Trophoblast cell (in vitro differentiated cells and primary cell): Measurements from ENCODE around the gene MGMT.
A peak's percentile ranks its signal among the peaks of the same experiment; 100 is the strongest.

Experiments
- DNase-seq, 2 donors: peaks; one replicate each; pipeline ENCODE4 v3.0.0-alpha.2; 2016
- H2AFZ ChIP-seq: 2 replicates; pipeline ENCODE4 v1.6.1; 2013; ENCODE audit warnings: low read length, moderate library complexity, mild to moderate bottlenecking; ENCODE audit not compliant: insufficient read depth, poor library complexity
- H2AK5ac ChIP-seq: 2 replicates; pipeline ENCODE4 v1.6.1; 2013; ENCODE audit warnings: mild to moderate bottlenecking, low read length
- H2BK120ac ChIP-seq: 2 replicates; pipeline ENCODE4 v1.6.1; 2013; ENCODE audit warnings: low read length, mild to moderate bottlenecking, moderate library complexity; ENCODE audit not compliant: insufficient read depth, poor library complexity
- H2BK12ac ChIP-seq: 2 replicates; pipeline ENCODE4 v1.6.1; 2013; ENCODE audit warnings: mild to moderate bottlenecking, low read length, moderate library complexity
- H2BK5ac ChIP-seq: 2 replicates; pipeline ENCODE4 v1.6.1; 2013; ENCODE audit warnings: low read length, low read depth, moderate library complexity, mild to moderate bottlenecking; ENCODE audit not compliant: poor library complexity
- H3K14ac ChIP-seq: 2 replicates; pipeline ENCODE4 v1.6.1; 2013; ENCODE audit warnings: mild to moderate bottlenecking, low read length
- H3K18ac ChIP-seq: 2 replicates; pipeline ENCODE4 v1.6.1; 2013; ENCODE audit warnings: mild to moderate bottlenecking, low read length
- H3K23ac ChIP-seq: 2 replicates; pipeline ENCODE4 v1.6.1; 2013; ENCODE audit warnings: low read length
- H3K27ac ChIP-seq: 2 replicates; pipeline ENCODE4 v1.5.1; 2013; ENCODE audit warnings: low read depth, mild to moderate bottlenecking, inconsistent platforms, low read length, moderate library complexity
- H3K27me3 ChIP-seq: 2 replicates; pipeline ENCODE4 v1.6.1; 2013; ENCODE audit warnings: inconsistent platforms, mild to moderate bottlenecking, low read length, moderate library complexity; ENCODE audit not compliant: insufficient read depth
- H3K36me3 ChIP-seq, 2 experiments: 1 replicate in 1 of 2; 2 replicates in 1 of 2; pipeline ENCODE4 v1.6.1; 2013; ENCODE audit warnings: low read length in 2 of 2, mild to moderate bottlenecking in 2 of 2, moderate library complexity in 1 of 2; ENCODE audit not compliant: insufficient read depth in 2 of 2, control insufficient read depth in 1 of 2
- H3K4ac ChIP-seq: 2 replicates; pipeline ENCODE4 v1.6.1; 2013; ENCODE audit warnings: low read depth, mild to moderate bottlenecking, low read length, moderate library complexity
- H3K4me1 ChIP-seq, 2 experiments: 1 replicate in 1 of 2; 2 replicates in 1 of 2; pipeline ENCODE4 v1.6.1; 2013; ENCODE audit warnings: low read length in 2 of 2, mild to moderate bottlenecking in 2 of 2, moderate library complexity in 1 of 2; ENCODE audit not compliant: insufficient read depth in 2 of 2, control insufficient read depth in 1 of 2
- H3K4me2 ChIP-seq: 2 replicates; pipeline ENCODE4 v1.6.1; 2013; ENCODE audit warnings: inconsistent platforms, mild to moderate bottlenecking, low read length, moderate library complexity
- H3K4me3 ChIP-seq: 2 replicates; pipeline ENCODE4 v1.5.1; 2013; ENCODE audit warnings: mild to moderate bottlenecking, low read depth, low read length, inconsistent platforms
- H3K79me1 ChIP-seq: one replicate; pipeline ENCODE4 v1.6.1; 2013; ENCODE audit warnings: low read length
- H3K79me2 ChIP-seq: 2 replicates; pipeline ENCODE4 v1.6.1; 2013; ENCODE audit warnings: low read length, mild to moderate bottlenecking; ENCODE audit not compliant: control insufficient read depth, insufficient read depth, poor library complexity
- H3K9ac ChIP-seq: 2 replicates; pipeline ENCODE4 v1.6.1; 2013; ENCODE audit warnings: mild to moderate bottlenecking, low read length
- H3K9me3 ChIP-seq: 2 replicates; pipeline ENCODE4 v1.6.1; 2013; ENCODE audit warnings: low read depth, mild to moderate bottlenecking, control low read depth, inconsistent platforms, low read length; ENCODE audit not compliant: insufficient read depth
- H4K12ac ChIP-seq: 2 replicates; pipeline ENCODE4 v1.6.1; 2013; ENCODE audit warnings: low read depth, mild to moderate bottlenecking, low read length, moderate library complexity
- H4K8ac ChIP-seq: 2 replicates; pipeline ENCODE4 v1.6.1; 2013; ENCODE audit warnings: low read depth, mild to moderate bottlenecking, low read length, moderate library complexity
- H4K91ac ChIP-seq: one replicate; pipeline ENCODE4 v1.6.1; 2013; ENCODE audit warnings: low read depth, mild to moderate bottlenecking, low read length, moderate library complexity
- WGBS: extraction: QIAGEN DNeasy Blood & Tissue Kit; methylation state at CpG from one replicate; pipeline ENCODE4 v1.1.7; 2013; ENCODE audit warnings: missing lambda C conversion rate; ENCODE audit not compliant: insufficient read length, insufficient coverage; ENCODE audit errors: extremely low coverage; 5-methylcytosine and 5-hydroxymethylcytosine counted together

Gene MGMT

GRCh38 chr10:129704225-129704624 lies 237.2 kb downstream of the MGMT start:
- H3K36me3 ChIP-seq: no peaks in the 10 kb centered on the region
- H3K9me3 ChIP-seq: peaks cover 2% of the 10 kb centered on the region
- no peaks in the 10 kb centered on the region for H3K79me2 ChIP-seq
- H2BK12ac ChIP-seq: no peak overlapping the region
- no peak overlapping the region for H3K18ac ChIP-seq
- H4K12ac ChIP-seq: no peak overlapping the region
- H2BK5ac ChIP-seq: no peak overlapping the region
- H3K14ac ChIP-seq: no peak overlapping the region
- H3K4me3 ChIP-seq: no peak overlapping the region
- H3K23ac ChIP-seq: no peak overlapping the region
- H3K4me2 ChIP-seq: no peak overlapping the region
- WGBS: no CpG with 5 or more reads among the region's 16 CpGs
- H4K8ac ChIP-seq: no peak overlapping the region
- H3K79me1 ChIP-seq: no peaks in the 10 kb centered on the region
- H3K27ac ChIP-seq: no peak overlapping the region
- no peaks in the 10 kb centered on the region for H3K27me3 ChIP-seq
- no peak overlapping the region for H2AK5ac ChIP-seq
- no peak overlapping the region for H2BK120ac ChIP-seq
- H3K4ac ChIP-seq: no peak overlapping the region
- no peak for DNase-seq
- no peak overlapping the region for H4K91ac ChIP-seq
- no peak overlapping the region for H2AFZ ChIP-seq
- H3K9ac ChIP-seq: no peak overlapping the region
- H3K4me1 ChIP-seq: no peaks in the 10 kb centered on the region

GRCh38 chr10:129704786-129705525 lies 237.9 kb downstream of the MGMT start:
- H3K4me3 ChIP-seq: no peak overlapping the region
- H3K9ac ChIP-seq: no peak overlapping the region
- H3K18ac ChIP-seq: no peak overlapping the region
- H3K79me2 ChIP-seq: no peaks in the 10 kb centered on the region
- DNase-seq: no peak
- no CpG with 5 or more reads among the region's 25 CpGs for WGBS
- H3K27me3 ChIP-seq: no peaks in the 10 kb centered on the region
- no peak overlapping the region for H2AK5ac ChIP-seq
- no peak overlapping the region for H2BK12ac ChIP-seq
- no peak overlapping the region for H2BK120ac ChIP-seq
- no peak overlapping the region for H3K27ac ChIP-seq
- no peak overlapping the region for H4K91ac ChIP-seq
- H4K8ac ChIP-seq: no peak overlapping the region
- no peaks in the 10 kb centered on the region for H3K36me3 ChIP-seq
- H3K23ac ChIP-seq: no peak overlapping the region
- peaks cover 2% of the 10 kb centered on the region for H3K9me3 ChIP-seq
- no peak overlapping the region for H3K4ac ChIP-seq
- H3K4me2 ChIP-seq: no peak overlapping the region
- no peak overlapping the region for H2AFZ ChIP-seq
- H3K14ac ChIP-seq: no peak overlapping the region
- H2BK5ac ChIP-seq: no peak overlapping the region
- H3K79me1 ChIP-seq: no peaks in the 10 kb centered on the region
- no peaks in the 10 kb centered on the region for H3K4me1 ChIP-seq
- no peak overlapping the region for H4K12ac ChIP-seq

- Histone ChIP-seq H3K27ac (no peak overlapping the region), H3K4me2 (no peak overlapping the region), H3K36me3 (no peaks in the 10 kb centered on the region), H4K8ac (no peak overlapping the region), H3K79me1 (no peaks in the 10 kb centered on the region), H3K4me1 (no peaks in the 10 kb centered on the region), H2BK5ac (no peak overlapping the region), H3K23ac (no peak overlapping the region), H2BK12ac (no peak overlapping the region), H2BK120ac (no peak overlapping the region), H3K14ac (no peak overlapping the region), H2AFZ (no peak overlapping the region), H4K91ac (no peak overlapping the region), H3K27me3 (no peaks in the 10 kb centered on the region), H3K9me3 (peaks cover 2% of the 10 kb centered on the region), H3K4me3 (no peak overlapping the region), H3K4ac (no peak overlapping the region), H3K9ac (no peak overlapping the region), H3K18ac (no peak overlapping the region), H2AK5ac (no peak overlapping the region), H4K12ac (no peak overlapping the region), H3K79me2 (no peaks in the 10 kb centered on the region)
- WGBS: no CpG with 5 or more reads among the region's 8 CpGs
- no peak for DNase-seq
Measured at GRCh38 chr10:129705676-129706075, 238.6 kb downstream of the MGMT start.

- no peak overlapping the region for H2BK12ac ChIP-seq
Measured at GRCh38 chr10:129706081-129706480, 239.0 kb downstream of the MGMT start.

More at GRCh38 chr10:129706081-129706480, 239.0 kb downstream of the MGMT start:
- Histone ChIP-seq H3K18ac (no peak overlapping the region), H3K14ac (no peak overlapping the region), H2AFZ (no peak overlapping the region), H2BK5ac (no peak overlapping the region), H3K4ac (no peak overlapping the region), H3K4me2 (no peak overlapping the region), H4K8ac (no peak overlapping the region), H3K4me3 (no peak overlapping the region), H2BK120ac (no peak overlapping the region), H3K79me1 (no peaks in the 10 kb centered on the region), H3K9ac (no peak overlapping the region), H3K23ac (no peak overlapping the region), H4K12ac (peak overlapping the region; percentile 35), H3K4me1 (no peaks in the 10 kb centered on the region), H3K79me2 (no peaks in the 10 kb centered on the region), H3K27ac (no peak overlapping the region), H3K27me3 (no peaks in the 10 kb centered on the region), H3K36me3 (no peaks in the 10 kb centered on the region), H4K91ac (no peak overlapping the region), H2AK5ac (no peak overlapping the region), H3K9me3 (peaks cover 2% of the 10 kb centered on the region)
- no CpG with 5 or more reads among the region's 19 CpGs for WGBS
- no peak for DNase-seq
